ENCODE data around the gene TLX2. TPM values are rescaled to one million over a fixed set of nuclear protein-coding genes. Genes with fewer than 3 reads are reported as not detected.

The TLX2 gene
- total RNA-seq, 1 donor from 2014 or later = 0.10 TPM

- no peak for TF ChIP-seq CTCF (IDR thresholded peaks at IDR 0.05)
- Mint-ChIP-seq H3K9me3 (ENCODE audit: low read depth) (no peaks in the 10 kb centered on the region), H3K27ac (ENCODE audit: unreplicated experiment) (peak within 1 kb of the TSS; percentile 22), H3K36me3 (ENCODE audit: low read depth) (peaks cover 4% of the 10 kb centered on the region), H3K4me1 (ENCODE audit: low read depth) (peaks cover 47% of the 10 kb centered on the region), H3K27me3 (ENCODE audit: low read depth) (peaks cover 25% of the 10 kb centered on the region), H3K4me3 (ENCODE audit: unreplicated experiment) (peak within 1 kb of the TSS; percentile 72)
- DNase-seq (ENCODE audit: low spot score) = no peak
These were observed 14.8 kb upstream of the TLX2 start, which contains the start of gene LBX2 for GRCh38 chr2:74499267-74499939. Gene LBX2, minus strand, starts transcription at chr2:74499603. Its CDS starts 66 bp downstream, at chr2:74499537.

GRCh38 chr2:74499940-74500577 lies 14.2 kb upstream of the TLX2 start:
- Mint-ChIP-seq H3K4me1 (ENCODE audit: low read depth) (peaks cover 54% of the 10 kb centered on the region), H3K36me3 (ENCODE audit: low read depth) (peaks cover 7% of the 10 kb centered on the region), H3K9me3 (ENCODE audit: low read depth) (no peaks in the 10 kb centered on the region), H3K4me3 (ENCODE audit: unreplicated experiment) (no peak overlapping the region), H3K27me3 (ENCODE audit: low read depth) (peaks cover 25% of the 10 kb centered on the region), H3K27ac (ENCODE audit: unreplicated experiment) (no peak overlapping the region)
- DNase-seq (ENCODE audit: low spot score) = no peak
- no peak for TF ChIP-seq CTCF (IDR thresholded peaks at IDR 0.05)

- peaks cover 59% of the 10 kb centered on the region for H3K4me1 Mint-ChIP-seq (ENCODE audit: low read depth)
- no peak overlapping the region for H3K4me3 Mint-ChIP-seq (ENCODE audit: unreplicated experiment)
- no peak for DNase-seq (ENCODE audit: low spot score)
- peaks cover 25% of the 10 kb centered on the region for H3K27me3 Mint-ChIP-seq (ENCODE audit: low read depth)
- TF ChIP-seq CTCF (IDR thresholded peaks at IDR 0.05) = no peak
- peaks cover 8% of the 10 kb centered on the region for H3K36me3 Mint-ChIP-seq (ENCODE audit: low read depth)
- no peak overlapping the region for H3K27ac Mint-ChIP-seq (ENCODE audit: unreplicated experiment)
- H3K9me3 Mint-ChIP-seq (ENCODE audit: low read depth) = no peaks in the 10 kb centered on the region
These were observed 13.7 kb upstream of the TLX2 start for GRCh38 chr2:74500578-74500946.

- Mint-ChIP-seq H3K27ac (ENCODE audit: unreplicated experiment) (no peak overlapping the region), H3K4me3 (ENCODE audit: unreplicated experiment) (peak overlapping the region; percentile 71), H3K36me3 (ENCODE audit: low read depth) (peaks cover 9% of the 10 kb centered on the region), H3K4me1 (ENCODE audit: low read depth) (peaks cover 68% of the 10 kb centered on the region), H3K9me3 (ENCODE audit: low read depth) (no peaks in the 10 kb centered on the region), H3K27me3 (ENCODE audit: low read depth) (peaks cover 25% of the 10 kb centered on the region)
- no peak for DNase-seq (ENCODE audit: low spot score)
- no peak for TF ChIP-seq CTCF (IDR thresholded peaks at IDR 0.05)
These were observed 12.7 kb upstream of the TLX2 start for GRCh38 chr2:74501335-74502071.

- no peak for TF ChIP-seq CTCF (IDR thresholded peaks at IDR 0.05)
- Mint-ChIP-seq H3K4me3 (ENCODE audit: unreplicated experiment) (peak overlapping the region; percentile 71), H3K9me3 (ENCODE audit: low read depth) (no peaks in the 10 kb centered on the region), H3K4me1 (ENCODE audit: low read depth) (peaks cover 74% of the 10 kb centered on the region), H3K27ac (ENCODE audit: unreplicated experiment) (no peak overlapping the region), H3K27me3 (ENCODE audit: low read depth) (peaks cover 22% of the 10 kb centered on the region), H3K36me3 (ENCODE audit: low read depth) (peaks cover 12% of the 10 kb centered on the region)
- no peak for DNase-seq (ENCODE audit: low spot score)
These were observed 12.0 kb upstream of the TLX2 start for GRCh38 chr2:74502147-74502719.
